IPS-11a (cell line): ENCODE results near the gene NCAPH2.

Experiments
- H3K4me3 ChIP-seq: one replicate; pipeline ENCODE4 v1.5.1; 2013; ENCODE audit warnings: low read depth, low read length, control low read depth

Gene NCAPH2

GRCh38 chr22:50546326-50547262 is 38.6 kb downstream of the NCAPH2 start:
- H3K4me3 ChIP-seq = no peak overlapping the region

- H3K4me3 ChIP-seq = no peak overlapping the region
Measured at GRCh38 chr22:50547263-50547985, 39.4 kb downstream of the NCAPH2 start.

DNA sequence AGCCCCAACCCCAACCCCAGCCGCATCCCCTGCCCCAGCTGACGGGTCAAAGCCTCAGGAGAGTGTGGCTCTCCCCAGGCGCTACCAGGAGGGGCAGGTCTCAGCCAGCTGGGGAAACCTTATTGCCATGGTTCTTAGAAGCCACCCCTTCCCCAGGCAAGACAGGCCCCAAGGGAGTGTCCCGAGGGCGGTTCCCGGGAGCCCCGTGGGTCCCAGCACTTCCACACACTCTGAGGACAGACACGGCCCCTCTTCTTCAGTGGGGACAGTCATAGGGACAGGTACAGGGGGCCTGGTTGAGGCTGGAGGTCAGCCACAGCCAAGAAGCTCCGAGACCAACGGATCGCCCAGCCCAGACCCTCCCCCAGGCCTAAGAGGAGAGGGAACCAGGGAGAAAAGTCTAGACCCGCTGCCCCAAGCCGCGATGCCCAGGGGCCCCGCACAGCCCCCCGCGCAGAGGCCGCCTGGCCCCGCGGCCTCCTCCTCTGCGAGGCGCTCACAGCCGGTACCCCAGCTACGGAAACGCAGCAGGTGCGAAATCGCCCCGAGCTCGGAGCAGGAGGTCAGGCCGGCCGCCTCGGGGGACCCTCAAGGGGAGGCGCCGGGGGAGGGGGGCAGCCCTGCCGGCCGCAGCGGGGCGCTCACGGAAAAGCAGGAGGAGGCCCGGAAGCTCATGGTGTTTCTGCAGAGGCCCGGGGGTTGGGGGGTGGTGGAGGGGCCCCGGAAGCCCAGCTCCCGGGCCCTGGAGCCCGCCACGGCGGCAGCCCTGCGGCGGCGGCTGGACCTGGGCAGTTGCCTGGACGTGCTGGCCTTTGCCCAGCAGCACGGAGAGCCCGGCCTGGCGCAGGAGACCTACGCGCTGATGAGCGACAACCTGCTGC is 40.3 kb downstream of the NCAPH2 start:
- no peak overlapping the region for H3K4me3 ChIP-seq

DNA sequence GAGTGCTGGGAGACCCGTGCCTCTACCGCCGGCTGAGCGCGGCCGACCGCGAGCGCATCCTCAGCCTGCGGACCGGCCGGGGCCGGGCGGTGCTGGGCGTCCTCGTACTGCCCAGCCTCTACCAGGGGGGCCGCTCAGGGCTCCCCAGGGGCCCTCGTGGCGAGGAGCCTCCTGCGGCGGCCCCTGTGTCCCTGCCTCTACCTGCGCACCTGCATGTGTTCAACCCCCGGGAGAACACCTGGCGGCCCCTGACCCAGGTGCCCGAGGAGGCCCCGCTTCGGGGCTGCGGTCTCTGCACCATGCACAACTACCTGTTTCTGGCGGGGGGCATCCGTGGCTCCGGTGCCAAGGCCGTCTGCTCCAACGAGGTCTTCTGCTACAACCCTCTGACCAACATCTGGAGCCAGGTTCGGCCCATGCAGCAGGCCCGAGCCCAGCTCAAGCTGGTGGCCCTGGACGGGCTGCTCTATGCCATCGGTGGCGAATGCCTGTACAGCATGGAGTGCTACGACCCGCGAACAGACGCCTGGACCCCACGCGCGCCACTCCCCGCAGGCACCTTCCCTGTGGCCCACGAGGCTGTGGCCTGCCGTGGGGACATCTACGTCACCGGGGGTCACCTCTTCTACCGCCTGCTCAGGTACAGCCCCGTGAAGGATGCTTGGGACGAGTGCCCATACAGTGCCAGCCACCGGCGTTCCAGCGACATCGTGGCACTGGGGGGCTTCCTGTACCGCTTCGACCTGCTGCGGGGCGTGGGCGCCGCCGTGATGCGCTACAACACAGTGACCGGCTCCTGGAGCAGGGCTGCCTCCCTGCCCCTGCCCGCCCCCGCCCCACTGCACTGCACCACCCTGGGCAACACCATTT is 41.1 kb downstream of the NCAPH2 start:
- no peak overlapping the region for H3K4me3 ChIP-seq

DNA sequence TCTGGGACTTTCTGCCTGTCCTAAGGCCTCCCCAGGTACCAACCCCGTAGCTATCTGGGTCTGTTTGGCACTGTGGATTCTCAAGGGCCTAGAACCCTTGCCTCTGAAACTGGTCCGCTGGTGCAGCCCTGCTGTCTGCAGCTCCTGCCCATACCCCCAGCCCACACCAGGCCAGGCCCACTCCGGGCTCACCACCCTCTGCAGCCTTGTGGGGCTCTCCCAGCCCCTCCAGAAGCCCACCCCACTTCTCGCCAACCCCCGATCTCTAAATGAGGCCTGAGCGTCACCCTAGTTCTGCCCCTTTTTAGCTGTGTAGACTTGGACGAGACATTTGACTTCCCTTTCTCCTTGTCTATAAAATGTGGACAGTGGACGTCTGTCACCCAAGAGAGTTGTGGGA is 42.4 kb downstream of the NCAPH2 start:
- H3K4me3 ChIP-seq = no peak overlapping the region

DNA sequence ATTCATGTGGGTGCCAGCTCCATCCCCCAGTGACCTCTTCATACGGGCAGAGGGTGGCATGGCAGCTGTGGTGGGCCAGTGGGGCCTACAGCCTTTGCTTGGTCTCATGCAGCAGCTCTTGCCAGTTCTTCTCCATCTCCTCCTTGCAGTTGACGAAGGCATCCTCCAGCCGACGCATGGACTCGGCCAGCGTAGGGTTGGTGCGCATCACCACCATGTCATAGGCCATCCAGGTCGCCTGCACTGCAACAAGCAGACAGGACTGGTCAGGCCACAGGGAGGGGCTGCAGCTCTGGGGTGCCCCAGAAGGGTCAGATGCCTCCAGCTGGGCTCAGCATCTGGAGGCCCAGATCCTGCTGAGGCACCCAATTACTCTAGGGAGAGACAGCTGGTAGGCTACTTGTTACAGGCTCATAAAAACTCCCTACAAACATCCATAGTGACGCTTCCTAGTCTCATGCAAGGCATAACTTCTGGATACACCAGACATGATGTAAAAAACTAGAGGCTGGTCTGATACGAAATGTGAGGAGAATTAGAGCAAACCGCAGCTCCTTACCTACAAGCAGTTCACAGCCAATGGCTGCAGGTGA is 43.2 kb downstream of the NCAPH2 start:
- no peak overlapping the region for H3K4me3 ChIP-seq

GRCh38 chr22:50553310-50553709 is 45.3 kb downstream of the NCAPH2 start:
- no peak overlapping the region for H3K4me3 ChIP-seq

- H3K4me3 ChIP-seq = no peak overlapping the region
Measured at GRCh38 chr22:50556703-50557102, 48.7 kb downstream of the NCAPH2 start.

- H3K4me3 ChIP-seq = no peak overlapping the region
Measured at GRCh38 chr22:50560034-50560433, 52.0 kb downstream of the NCAPH2 start.

- no peak overlapping the region for H3K4me3 ChIP-seq
Measured at GRCh38 chr22:50561401-50562358, 53.7 kb downstream of the NCAPH2 start.

DNA sequence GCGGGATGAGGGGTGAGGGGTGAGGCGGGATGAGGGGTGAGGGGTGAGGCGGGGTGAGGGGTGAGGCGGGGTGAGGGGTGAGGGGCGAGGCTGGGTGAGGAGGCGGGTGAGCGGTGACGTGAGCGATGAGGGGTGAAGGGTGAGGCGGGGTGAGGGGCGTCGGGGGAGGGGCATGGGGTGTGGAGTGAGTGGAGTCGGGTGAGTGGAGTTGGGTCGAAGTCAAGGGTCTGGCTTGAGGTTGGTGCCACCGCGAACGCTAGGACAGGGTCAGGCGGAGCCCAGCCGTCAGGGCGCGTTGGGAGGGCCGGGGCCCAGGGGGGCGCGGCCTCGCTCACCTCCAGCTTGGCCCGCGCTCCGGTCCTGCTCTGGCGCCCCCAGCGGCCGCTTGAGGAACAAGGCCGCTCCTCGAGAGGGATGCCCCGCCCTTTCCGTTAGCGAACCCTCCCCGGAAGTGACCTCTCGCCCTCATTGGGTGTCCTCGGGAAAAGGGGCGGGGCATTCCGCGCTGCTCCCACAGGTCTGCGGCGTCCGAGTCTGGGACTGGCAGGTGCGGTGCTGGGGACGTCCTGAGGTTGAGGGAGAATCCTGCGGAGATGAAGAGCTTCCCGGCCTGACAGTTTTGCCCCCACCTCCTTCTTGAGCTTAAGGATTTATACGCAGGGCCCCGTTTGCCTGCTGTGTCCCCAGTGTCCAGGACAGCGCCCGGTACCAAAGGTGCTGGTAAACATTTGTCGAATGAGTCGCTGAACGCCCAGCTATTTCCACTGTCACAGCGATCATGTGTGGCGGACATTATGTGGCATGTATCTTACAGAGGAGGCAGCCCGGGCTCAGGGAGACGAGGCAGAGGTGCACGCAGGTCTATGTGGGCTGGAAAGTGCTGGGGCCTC is 54.7 kb downstream of the NCAPH2 start, which contains the start of gene SYCE3:
SYCE3 (minus strand) TSS at position 397 of the 890 bp plus-strand sequence. CDS start 6,514 bp downstream, outside the sequence.
- peak within 1 kb of the TSS; percentile 65 for H3K4me3 ChIP-seq

- H3K4me3 ChIP-seq = peak overlapping the region; percentile 65
Measured at GRCh38 chr22:50563413-50564160, 55.6 kb downstream of the NCAPH2 start.

GRCh38 chr22:50564289-50564688 is 56.3 kb downstream of the NCAPH2 start:
- no peak overlapping the region for H3K4me3 ChIP-seq

DNA sequence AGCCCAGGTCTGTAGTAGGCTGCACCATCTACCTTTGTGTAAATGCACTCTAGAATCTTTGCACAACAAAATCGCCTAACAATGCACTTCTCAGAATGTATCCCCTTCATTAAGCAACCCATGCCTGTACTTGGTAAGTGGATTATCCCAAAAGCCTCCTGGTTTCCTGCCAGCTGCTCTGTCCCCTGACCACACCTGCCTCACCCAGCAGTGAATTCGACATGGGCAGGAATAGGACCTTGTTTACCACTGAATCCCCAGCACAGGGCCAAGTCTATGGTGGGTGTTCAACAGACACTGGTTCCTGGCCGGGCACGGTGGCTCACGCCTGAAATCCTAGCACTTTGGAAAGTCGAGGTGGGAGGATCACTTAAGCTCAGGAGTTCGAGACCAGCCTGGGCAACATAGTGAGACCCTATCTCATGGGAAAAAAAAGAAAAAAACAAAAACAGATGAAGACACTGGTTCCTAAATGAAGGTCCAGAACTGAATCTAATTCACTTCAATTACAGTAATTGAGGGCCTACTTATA is 59.8 kb downstream of the NCAPH2 start:
- H3K4me3 ChIP-seq = no peak overlapping the region

DNA sequence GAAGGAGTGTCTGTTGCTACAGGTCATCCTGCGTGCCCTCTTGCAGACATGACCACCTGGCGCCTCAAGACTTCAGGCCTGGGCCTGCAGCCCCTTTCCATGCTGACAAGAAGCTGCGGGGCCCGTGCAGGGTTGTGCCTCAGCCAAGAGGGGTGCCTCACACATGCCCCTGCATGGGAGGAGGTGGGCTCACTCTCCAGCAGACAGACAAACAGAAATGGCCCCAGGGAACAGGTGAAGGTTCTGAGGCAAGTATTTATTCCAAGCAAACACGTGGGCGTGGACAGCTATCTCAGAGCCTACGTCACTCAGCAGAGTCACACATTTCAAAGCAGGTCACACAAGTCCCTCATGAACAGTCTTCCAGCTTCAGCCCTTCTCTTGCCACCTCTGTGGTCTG is 60.6 kb downstream of the NCAPH2 start:
- no peak overlapping the region for H3K4me3 ChIP-seq

DNA sequence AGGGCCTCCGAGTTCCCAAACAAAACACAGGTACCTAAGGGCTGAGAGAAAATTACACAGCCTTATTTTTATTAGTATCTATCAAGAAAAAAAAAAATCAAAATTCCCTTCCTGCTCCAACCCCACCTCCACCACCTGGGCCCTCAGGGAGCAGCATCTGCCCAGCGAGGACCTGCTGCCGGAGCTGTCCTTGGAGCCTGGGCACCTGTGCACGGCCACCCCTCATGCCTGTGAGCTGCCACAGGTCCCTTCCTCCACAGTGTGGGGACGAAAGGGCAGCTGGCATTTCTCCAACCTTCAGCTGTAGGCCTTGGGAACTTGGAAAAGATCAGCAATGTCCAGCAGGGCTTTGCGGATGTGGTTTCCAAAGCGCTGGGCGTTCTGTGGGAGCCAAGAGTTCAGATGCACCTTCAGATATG is 61.0 kb downstream of the NCAPH2 start:
- no peak overlapping the region for H3K4me3 ChIP-seq
